Measurements from ENCODE around the gene HGF. TPM values are rescaled to one million over a fixed set of nuclear protein-coding genes. Genes with fewer than 3 reads are reported as not detected.
"Not testable (repeated sequence)": the region's sequence is repeated elsewhere in the genome, so short reads cannot be mapped to it uniquely, and the experiment has no call there.

Gene HGF
- total RNA-seq, 2 donors from 2014 or later: not detected

GRCh38 chr7:81725003-81725811 is 44.6 kb downstream of the HGF start:
- no peaks in the 10 kb centered on the region for H3K27me3 Mint-ChIP-seq (ENCODE audit: low read depth)
- H3K4me1 Mint-ChIP-seq (ENCODE audit: low read depth): no peaks in the 10 kb centered on the region
- ATAC-seq (replicated peaks in 1 of 2) (no peak), DNase-seq (no peak)
- no peaks in the 10 kb centered on the region for H3K36me3 Mint-ChIP-seq (ENCODE audit: insufficient read depth in 2 of 2)
- H3K27ac Mint-ChIP-seq: no peak overlapping the region
- H3K4me3 Mint-ChIP-seq: no peak overlapping the region
- H3K9me3 Mint-ChIP-seq: peaks cover 0 to 7% of the 10 kb centered on the region in 2 donors

GRCh38 chr7:81722250-81722649 is 47.6 kb downstream of the HGF start:
- H3K4me1 Mint-ChIP-seq (ENCODE audit: low read depth); H3K27me3 Mint-ChIP-seq (ENCODE audit: low read depth); DNase-seq; H3K27ac Mint-ChIP-seq; ATAC-seq (replicated peaks in 1 of 2); H3K36me3 Mint-ChIP-seq (ENCODE audit: insufficient read depth in 2 of 2); H3K9me3 Mint-ChIP-seq; H3K4me3 Mint-ChIP-seq: not testable (repeated sequence)

- Mint-ChIP-seq H3K9me3 (peaks cover 0 to 10% of the 10 kb centered on the region in 2 donors), H3K27me3 (ENCODE audit: low read depth) (no peaks in the 10 kb centered on the region), H3K36me3 (ENCODE audit: insufficient read depth in 2 of 2) (no peaks in the 10 kb centered on the region), H3K4me1 (ENCODE audit: low read depth) (no peaks in the 10 kb centered on the region), H3K27ac (no peak overlapping the region), H3K4me3 (no peak overlapping the region)
- ATAC-seq (replicated peaks in 1 of 2): no peak
- DNase-seq: no peak
Observed at GRCh38 chr7:81721437-81721836, 48.4 kb downstream of the HGF start.

DNA sequence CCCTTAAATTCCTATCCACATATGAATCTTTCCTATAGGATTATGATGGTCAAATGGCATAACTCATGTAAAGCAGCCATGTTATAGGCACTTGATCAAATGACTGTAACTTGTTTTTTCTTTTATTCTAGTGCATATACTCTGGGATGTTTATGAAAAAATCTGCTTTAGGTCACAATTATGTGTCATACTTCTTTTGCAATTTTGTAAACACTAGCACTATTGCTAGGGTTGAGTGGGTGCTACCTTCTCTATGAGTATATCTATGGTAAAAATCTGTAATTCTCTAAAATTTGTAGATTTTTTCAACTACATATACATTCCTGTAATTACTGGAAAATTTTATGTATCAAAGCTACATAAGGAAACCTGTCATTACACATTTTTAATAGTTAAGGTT is 50.0 kb downstream of the HGF start:
- H3K27me3 Mint-ChIP-seq (ENCODE audit: low read depth): no peaks in the 10 kb centered on the region
- no peaks in the 10 kb centered on the region for H3K4me1 Mint-ChIP-seq (ENCODE audit: low read depth)
- H3K27ac Mint-ChIP-seq: no peak overlapping the region
- H3K4me3 Mint-ChIP-seq: no peak overlapping the region
- no peaks in the 10 kb centered on the region for H3K36me3 Mint-ChIP-seq (ENCODE audit: insufficient read depth in 2 of 2)
- peaks cover 0 to 4% of the 10 kb centered on the region in 2 donors for H3K9me3 Mint-ChIP-seq
- no peak for ATAC-seq (replicated peaks in 1 of 2)
- no peak for DNase-seq

DNA sequence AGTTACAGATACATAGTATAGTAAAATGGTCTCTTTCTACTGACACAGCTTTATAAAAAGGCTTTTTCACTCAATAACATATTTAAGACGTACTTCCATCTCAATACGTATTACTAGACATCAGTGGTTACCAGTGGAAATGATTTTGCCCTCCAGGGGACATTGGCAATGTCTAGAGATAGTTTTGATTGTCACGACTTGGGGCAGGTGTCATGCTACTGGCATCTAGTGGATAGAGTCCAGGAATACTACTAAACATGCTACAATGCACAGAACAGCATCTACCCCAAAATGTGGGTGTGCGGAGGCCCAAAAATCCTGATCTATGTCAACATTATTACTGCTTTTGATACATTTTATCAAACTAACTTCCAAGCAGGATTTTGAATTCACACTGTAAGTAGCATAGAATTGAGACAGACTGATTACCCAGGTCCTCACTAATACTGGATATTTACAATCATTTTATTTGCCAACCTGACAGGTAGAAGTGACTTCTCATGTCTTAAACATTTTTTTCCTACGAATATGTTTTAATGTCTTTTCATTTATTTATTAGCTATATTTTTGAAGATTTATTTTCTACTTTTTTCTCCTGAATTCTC is 53.8 kb downstream of the HGF start:
- Mint-ChIP-seq H3K4me3 (no peak overlapping the region), H3K4me1 (ENCODE audit: low read depth) (no peaks in the 10 kb centered on the region), H3K36me3 (ENCODE audit: insufficient read depth in 2 of 2) (no peaks in the 10 kb centered on the region), H3K27ac (no peak overlapping the region), H3K27me3 (ENCODE audit: low read depth) (no peaks in the 10 kb centered on the region), H3K9me3 (peaks cover 0 to 3% of the 10 kb centered on the region in 2 donors)
- ATAC-seq (replicated peaks in 1 of 2): no peak
- no peak for DNase-seq

DNA sequence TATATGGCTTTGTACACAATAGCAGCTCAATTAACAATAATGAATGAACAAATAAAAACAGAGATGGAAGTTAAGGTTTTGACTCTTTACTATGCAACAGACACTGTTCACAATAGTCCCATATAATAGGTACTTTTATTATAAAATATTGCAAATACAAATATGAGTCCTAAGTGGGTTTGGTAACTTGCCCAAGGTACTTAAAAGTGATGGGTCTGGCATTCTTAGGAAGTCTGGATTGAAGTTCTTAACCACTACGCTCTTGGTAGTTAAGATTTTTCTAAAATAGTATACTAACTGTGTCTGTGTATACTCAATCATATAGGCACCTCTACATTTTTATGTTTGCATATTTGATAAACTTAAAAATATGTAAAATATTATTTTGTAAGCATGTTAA is 55.5 kb downstream of the HGF start:
- ATAC-seq (replicated peaks in 1 of 2): no peak
- no peaks in the 10 kb centered on the region for H3K4me1 Mint-ChIP-seq (ENCODE audit: low read depth)

DNA sequence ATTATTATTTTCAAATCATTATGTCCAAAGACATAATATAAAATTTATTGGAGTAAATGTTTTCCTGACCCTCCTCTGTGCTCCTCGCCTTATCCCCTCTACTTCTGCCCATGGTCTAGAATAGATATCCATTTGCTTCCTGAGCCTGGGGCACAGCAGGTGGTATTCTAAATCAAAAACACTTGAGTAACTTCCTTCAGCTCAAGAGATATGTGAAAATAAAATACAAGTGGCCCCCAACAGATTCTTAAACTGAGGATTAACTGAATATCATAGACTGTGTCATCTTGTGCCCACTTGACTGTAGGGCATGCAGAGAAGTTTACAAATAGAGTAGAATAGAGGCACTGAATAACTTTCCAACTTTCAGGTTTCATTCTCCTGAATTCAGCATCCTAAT is 59.1 kb downstream of the HGF start:
- H3K4me3 Mint-ChIP-seq: no peak overlapping the region
- H3K27me3 Mint-ChIP-seq (ENCODE audit: low read depth): no peaks in the 10 kb centered on the region
- peaks cover 0 to 2% of the 10 kb centered on the region in 2 donors for H3K9me3 Mint-ChIP-seq
- no peak for DNase-seq
- no peaks in the 10 kb centered on the region for H3K36me3 Mint-ChIP-seq (ENCODE audit: insufficient read depth in 2 of 2)
- H3K27ac Mint-ChIP-seq: no peak overlapping the region
- no peaks in the 10 kb centered on the region for H3K4me1 Mint-ChIP-seq (ENCODE audit: low read depth)
- no peak for ATAC-seq (replicated peaks in 1 of 2)

More for the DNA sequence above, 55.5 kb downstream of the HGF start:
- H3K4me3 Mint-ChIP-seq: no peak overlapping the region
- H3K36me3 Mint-ChIP-seq (ENCODE audit: insufficient read depth in 2 of 2): no peaks in the 10 kb centered on the region
- peaks cover 0 to 3% of the 10 kb centered on the region in 2 donors for H3K9me3 Mint-ChIP-seq
- H3K27ac Mint-ChIP-seq: no peak overlapping the region
- DNase-seq: no peak
- H3K27me3 Mint-ChIP-seq (ENCODE audit: low read depth): no peaks in the 10 kb centered on the region

DNA sequence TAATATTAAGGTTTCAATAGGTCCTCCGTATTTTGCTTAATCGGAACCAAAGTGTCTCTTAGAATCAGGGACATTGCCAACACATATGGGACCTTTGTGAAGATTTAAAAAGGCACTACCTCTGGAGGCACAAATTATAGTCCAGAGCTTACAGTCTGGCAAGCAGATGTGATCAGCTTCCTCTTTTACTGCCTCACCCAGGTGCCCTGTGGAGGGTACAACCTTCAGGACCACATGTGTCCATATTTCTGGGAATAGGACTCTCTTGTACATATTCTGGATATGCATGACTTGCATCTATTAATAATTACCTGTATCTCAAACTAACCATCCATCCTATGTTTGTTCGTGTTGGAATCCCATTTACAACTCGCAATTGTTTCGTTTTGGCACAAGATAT is 60.0 kb downstream of the HGF start:
- Mint-ChIP-seq H3K27me3 (ENCODE audit: low read depth) (no peaks in the 10 kb centered on the region), H3K4me1 (ENCODE audit: low read depth) (no peaks in the 10 kb centered on the region), H3K27ac (no peak overlapping the region), H3K4me3 (no peak overlapping the region), H3K36me3 (ENCODE audit: insufficient read depth in 2 of 2) (no peaks in the 10 kb centered on the region), H3K9me3 (peaks cover 0 to 4% of the 10 kb centered on the region in 2 donors)
- no peak for DNase-seq
- ATAC-seq (replicated peaks in 1 of 2): no peak

DNA sequence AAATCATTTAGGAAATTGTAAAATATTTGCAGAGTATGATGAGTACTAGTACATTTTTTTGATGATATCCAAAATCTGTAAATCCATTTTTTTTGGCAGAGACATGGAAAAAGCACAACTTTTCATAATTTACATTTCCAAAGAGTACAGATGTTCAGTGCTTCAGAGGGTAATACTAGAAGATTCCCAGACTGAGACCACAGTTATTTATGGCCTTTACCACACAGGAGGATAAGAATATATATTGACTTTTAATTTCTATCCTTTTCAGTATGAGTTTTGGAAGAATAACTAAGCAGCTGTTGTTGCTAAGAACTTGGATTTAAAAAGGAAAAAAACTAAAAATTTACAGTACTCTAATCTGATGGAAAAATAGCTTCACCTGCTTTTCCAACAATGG is 61.9 kb downstream of the HGF start:
- Mint-ChIP-seq H3K27me3 (ENCODE audit: low read depth) (no peaks in the 10 kb centered on the region), H3K36me3 (ENCODE audit: insufficient read depth in 2 of 2) (no peaks in the 10 kb centered on the region), H3K4me3 (no peak overlapping the region), H3K27ac (no peak overlapping the region), H3K4me1 (ENCODE audit: low read depth) (no peaks in the 10 kb centered on the region), H3K9me3 (peaks cover 0 to 6% of the 10 kb centered on the region in 2 donors)
- no peak for DNase-seq
- no peak for ATAC-seq (replicated peaks in 1 of 2)

GRCh38 chr7:81707196-81707595 is 62.7 kb downstream of the HGF start:
- ATAC-seq (replicated peaks in 1 of 2): no peak
- H3K36me3 Mint-ChIP-seq (ENCODE audit: insufficient read depth in 2 of 2): no peaks in the 10 kb centered on the region
- H3K27ac Mint-ChIP-seq: no peak overlapping the region
- DNase-seq: no peak
- H3K27me3 Mint-ChIP-seq (ENCODE audit: low read depth): no peaks in the 10 kb centered on the region
- no peaks in the 10 kb centered on the region for H3K4me1 Mint-ChIP-seq (ENCODE audit: low read depth)
- peaks cover 0 to 6% of the 10 kb centered on the region in 2 donors for H3K9me3 Mint-ChIP-seq
- H3K4me3 Mint-ChIP-seq: no peak overlapping the region

- no peak overlapping the region for H3K27ac Mint-ChIP-seq
- H3K4me3 Mint-ChIP-seq: no peak overlapping the region
- no peak for DNase-seq
- peaks cover 0 to 6% of the 10 kb centered on the region in 2 donors for H3K9me3 Mint-ChIP-seq
- ATAC-seq (replicated peaks in 1 of 2): no peak
- no peaks in the 10 kb centered on the region for H3K36me3 Mint-ChIP-seq (ENCODE audit: insufficient read depth in 2 of 2)
- H3K27me3 Mint-ChIP-seq (ENCODE audit: low read depth): no peaks in the 10 kb centered on the region
- no peaks in the 10 kb centered on the region for H3K4me1 Mint-ChIP-seq (ENCODE audit: low read depth)
Observed at GRCh38 chr7:81705206-81705605, 64.6 kb downstream of the HGF start.

DNA sequence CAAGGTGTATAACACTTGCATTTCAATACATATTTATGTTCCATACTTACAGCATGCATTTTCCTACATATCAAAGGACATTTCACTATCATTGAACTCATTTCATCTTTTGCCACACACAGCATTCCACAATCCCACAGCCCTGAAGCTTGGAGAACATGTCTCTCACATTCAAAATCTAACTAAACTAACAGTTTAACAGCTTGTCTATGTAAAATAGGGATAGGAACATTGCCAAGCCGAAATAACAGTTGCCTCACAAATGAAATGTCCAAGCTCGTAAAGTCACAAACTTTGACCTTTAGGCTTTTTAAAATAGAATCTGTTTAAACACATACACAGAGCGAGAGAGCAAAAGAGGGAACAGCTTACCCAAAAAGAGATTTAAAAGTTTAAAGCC is 65.3 kb downstream of the HGF start:
- H3K4me1 Mint-ChIP-seq (ENCODE audit: low read depth): no peaks in the 10 kb centered on the region
- H3K27me3 Mint-ChIP-seq (ENCODE audit: low read depth): no peaks in the 10 kb centered on the region
- H3K27ac Mint-ChIP-seq: no peak overlapping the region
- H3K36me3 Mint-ChIP-seq (ENCODE audit: insufficient read depth in 2 of 2): no peaks in the 10 kb centered on the region
- H3K4me3 Mint-ChIP-seq: no peak overlapping the region
- DNase-seq (no peak), ATAC-seq (replicated peaks in 1 of 2) (no peak)
- peaks cover 0 to 6% of the 10 kb centered on the region in 2 donors for H3K9me3 Mint-ChIP-seq

GRCh38 chr7:81698965-81699364 is 70.9 kb downstream of the HGF start:
- Mint-ChIP-seq H3K4me3 (no peak overlapping the region), H3K27ac (no peak overlapping the region), H3K4me1 (ENCODE audit: low read depth) (no peaks in the 10 kb centered on the region), H3K27me3 (ENCODE audit: low read depth) (no peaks in the 10 kb centered on the region), H3K36me3 (ENCODE audit: insufficient read depth in 2 of 2) (no peaks in the 10 kb centered on the region), H3K9me3 (no peaks in the 10 kb centered on the region)
- ATAC-seq (replicated peaks in 1 of 2) (no peak), DNase-seq (no peak)

GRCh38 chr7:81694711-81695110 is 75.1 kb downstream of the HGF start:
- no peaks in the 10 kb centered on the region for H3K4me1 Mint-ChIP-seq (ENCODE audit: low read depth)
- H3K9me3 Mint-ChIP-seq: peaks cover 1 to 8% of the 10 kb centered on the region in 2 donors
- H3K27ac Mint-ChIP-seq: no peak overlapping the region
- H3K27me3 Mint-ChIP-seq (ENCODE audit: low read depth): no peaks in the 10 kb centered on the region
- no peak overlapping the region for H3K4me3 Mint-ChIP-seq
- peaks cover 0 to 3% of the 10 kb centered on the region in 2 donors for H3K36me3 Mint-ChIP-seq (ENCODE audit: insufficient read depth in 2 of 2)
- no peak for DNase-seq
- ATAC-seq (replicated peaks in 1 of 2): no peak

Measured in activated T-cell treated with anti-CD3 and anti-CD28 coated beads, Interleukin-2, amount 50 U/mL, for 72 hours (primary cell).